HG02798 (cell line): ENCODE measurements around the gene BAIAP2L1.

Source experiments
- ATAC-seq: cut with Tn5 transposase; IDR thresholded peaks from one replicate; pipeline ENCODE4 v1.9.1; 2021; ENCODE audit warnings: mild to moderate bottlenecking; ENCODE audit not compliant: unreplicated experiment, poor library complexity

Gene BAIAP2L1

GRCh38 chr7:98250789-98251188, 150.1 kb downstream of the BAIAP2L1 start:
- peak; percentile 13 for ATAC-seq

- ATAC-seq: no peak
Observed at GRCh38 chr7:98249106-98249505, 151.8 kb downstream of the BAIAP2L1 start.

GRCh38 chr7:98248156-98248555, 152.7 kb downstream of the BAIAP2L1 start:
- ATAC-seq: no peak

- no peak for ATAC-seq
Observed at GRCh38 chr7:98244871-98245270, 156.0 kb downstream of the BAIAP2L1 start.

- no peak for ATAC-seq
Observed at GRCh38 chr7:98242934-98243333, 158.0 kb downstream of the BAIAP2L1 start.

- no peak for ATAC-seq
Observed at GRCh38 chr7:98242342-98242741, 158.5 kb downstream of the BAIAP2L1 start.

GRCh38 chr7:98241674-98242241, 159.1 kb downstream of the BAIAP2L1 start:
- no peak for ATAC-seq
